Panc1 (cell line): ENCODE data around the gene CS.
"Not testable (repeated sequence)": the region's sequence is repeated elsewhere in the genome, so short reads cannot be mapped to it uniquely, and the experiment has no call there.

Experiments used
- CTCF ChIP-seq: fragments of 450-650 bp; IDR thresholded peaks from 2 replicates; pipeline ENCODE4 v1.5.1; 2017; ENCODE audit warnings: mild to moderate bottlenecking
- POLR2AphosphoS5 ChIP-seq: IDR thresholded peaks from 2 replicates; pipeline ENCODE4 v1.6.1; 2012; ENCODE audit warnings: mild to moderate bottlenecking, low read depth, low read length, moderate library complexity
- SIN3A ChIP-seq: IDR thresholded peaks from 2 replicates; pipeline ENCODE4 v1.6.1; 2012; ENCODE audit warnings: low read depth, mild to moderate bottlenecking, low read length, moderate library complexity, borderline replicate concordance; ENCODE audit not compliant: insufficient read depth
- TCF7L2 ChIP-seq: IDR thresholded peaks from 2 replicates; pipeline ENCODE4 v1.6.1; 2011; ENCODE audit warnings: mild to moderate bottlenecking, low read depth, low read length, inconsistent platforms
- TF ChIP-seq, protein P1 (sequence below), 2 experiments: IDR thresholded peaks; 2 replicates each; pipeline ENCODE4 v1.6.1; 2011 to 2012; ENCODE audit warnings: low read depth in 2 of 2, control low read depth in 1 of 2, low read length in 1 of 2, mild to moderate bottlenecking in 1 of 2, moderate library complexity in 1 of 2; ENCODE audit not compliant: insufficient read depth in 1 of 2

GRCh38 chr12:56284263-56284662 is 15.9 kb downstream of the CS start:
- not testable (repeated sequence) for TF ChIP-seq CTCF, POLR2AphosphoS5, SIN3A, TCF7L2
- TF ChIP-seq, protein P1, sequence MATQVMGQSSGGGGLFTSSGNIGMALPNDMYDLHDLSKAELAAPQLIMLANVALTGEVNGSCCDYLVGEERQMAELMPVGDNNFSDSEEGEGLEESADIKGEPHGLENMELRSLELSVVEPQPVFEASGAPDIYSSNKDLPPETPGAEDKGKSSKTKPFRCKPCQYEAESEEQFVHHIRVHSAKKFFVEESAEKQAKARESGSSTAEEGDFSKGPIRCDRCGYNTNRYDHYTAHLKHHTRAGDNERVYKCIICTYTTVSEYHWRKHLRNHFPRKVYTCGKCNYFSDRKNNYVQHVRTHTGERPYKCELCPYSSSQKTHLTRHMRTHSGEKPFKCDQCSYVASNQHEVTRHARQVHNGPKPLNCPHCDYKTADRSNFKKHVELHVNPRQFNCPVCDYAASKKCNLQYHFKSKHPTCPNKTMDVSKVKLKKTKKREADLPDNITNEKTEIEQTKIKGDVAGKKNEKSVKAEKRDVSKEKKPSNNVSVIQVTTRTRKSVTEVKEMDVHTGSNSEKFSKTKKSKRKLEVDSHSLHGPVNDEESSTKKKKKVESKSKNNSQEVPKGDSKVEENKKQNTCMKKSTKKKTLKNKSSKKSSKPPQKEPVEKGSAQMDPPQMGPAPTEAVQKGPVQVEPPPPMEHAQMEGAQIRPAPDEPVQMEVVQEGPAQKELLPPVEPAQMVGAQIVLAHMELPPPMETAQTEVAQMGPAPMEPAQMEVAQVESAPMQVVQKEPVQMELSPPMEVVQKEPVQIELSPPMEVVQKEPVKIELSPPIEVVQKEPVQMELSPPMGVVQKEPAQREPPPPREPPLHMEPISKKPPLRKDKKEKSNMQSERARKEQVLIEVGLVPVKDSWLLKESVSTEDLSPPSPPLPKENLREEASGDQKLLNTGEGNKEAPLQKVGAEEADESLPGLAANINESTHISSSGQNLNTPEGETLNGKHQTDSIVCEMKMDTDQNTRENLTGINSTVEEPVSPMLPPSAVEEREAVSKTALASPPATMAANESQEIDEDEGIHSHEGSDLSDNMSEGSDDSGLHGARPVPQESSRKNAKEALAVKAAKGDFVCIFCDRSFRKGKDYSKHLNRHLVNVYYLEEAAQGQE (IDR thresholded peaks at IDR 0.05; ENCODE audit: insufficient read depth in 1 of 2, low read depth in 2 of 2, low read length in 1 of 2): not testable (repeated sequence)
